ENCODE results near the gene FARP2. TPM values are rescaled to one million over a fixed set of nuclear protein-coding genes. Genes with fewer than 3 reads are reported as not detected.
"Not testable (repeated sequence)": the region's sequence is repeated elsewhere in the genome, so short reads cannot be mapped to it uniquely, and the experiment has no call there.

Gene FARP2
- total RNA-seq, 1 donor from 2014 or later = 65.0 TPM

DNA sequence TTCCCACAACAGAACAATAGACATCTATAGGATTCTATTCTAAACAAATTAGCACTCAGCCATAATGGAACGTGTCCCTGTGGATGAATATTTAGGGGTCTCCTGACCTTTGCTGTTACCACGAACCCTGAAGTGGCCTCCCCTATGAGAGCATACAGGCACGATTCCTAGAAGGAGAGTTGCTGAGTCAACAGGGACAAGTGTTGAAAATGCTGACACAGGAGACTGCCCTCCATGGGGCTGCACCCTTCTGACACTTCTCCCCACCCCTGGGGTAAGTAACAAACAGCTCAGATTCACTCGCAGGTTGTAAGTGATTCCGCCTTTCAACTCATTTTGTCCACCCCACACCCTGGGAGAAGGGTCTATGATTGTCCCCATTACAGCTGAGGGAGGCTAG is 166.4 kb downstream of the FARP2 start:
- Histone ChIP-seq H3K4me1 (ENCODE audit: insufficient read depth, low read length) (no peaks in the 10 kb centered on the region), H4K20me1 (ENCODE audit: insufficient read depth, low read length) (no peaks in the 10 kb centered on the region), H3K27me3 (ENCODE audit: insufficient read depth, low read length) (no peaks in the 10 kb centered on the region), H3K9me3 (ENCODE audit: insufficient read depth, low read depth, low read length) (no peaks in the 10 kb centered on the region), H3K79me2 (ENCODE audit: insufficient read depth, low read length) (no peaks in the 10 kb centered on the region), H3K4me3 (ENCODE audit: insufficient read depth, low read depth, low read length) (no peak overlapping the region), H2AFZ (ENCODE audit: low read depth, low read length) (no peak overlapping the region), H3K27ac (ENCODE audit: low read depth, low read length) (no peak overlapping the region), H3K9ac (ENCODE audit: low read length) (no peak overlapping the region), H3K36me3 (ENCODE audit: insufficient read depth, low read length) (no peaks in the 10 kb centered on the region), H3K4me2 (ENCODE audit: low read length) (no peak overlapping the region)
- Mint-ChIP-seq H3K4me3 (ENCODE audit: unreplicated experiment) (no peak overlapping the region), H3K9me3 (ENCODE audit: unreplicated experiment) (peaks cover 9% of the 10 kb centered on the region), H3K27ac (ENCODE audit: unreplicated experiment) (no peak overlapping the region), H3K36me3 (ENCODE audit: low read depth, unreplicated experiment) (peaks cover 2% of the 10 kb centered on the region), H3K4me1 (ENCODE audit: low read depth, unreplicated experiment) (no peaks in the 10 kb centered on the region), H3K27me3 (ENCODE audit: low read depth, unreplicated experiment) (no peaks in the 10 kb centered on the region)
- no peak for DNase-seq (ENCODE audit: low read depth)
- TF ChIP-seq, protein P1, sequence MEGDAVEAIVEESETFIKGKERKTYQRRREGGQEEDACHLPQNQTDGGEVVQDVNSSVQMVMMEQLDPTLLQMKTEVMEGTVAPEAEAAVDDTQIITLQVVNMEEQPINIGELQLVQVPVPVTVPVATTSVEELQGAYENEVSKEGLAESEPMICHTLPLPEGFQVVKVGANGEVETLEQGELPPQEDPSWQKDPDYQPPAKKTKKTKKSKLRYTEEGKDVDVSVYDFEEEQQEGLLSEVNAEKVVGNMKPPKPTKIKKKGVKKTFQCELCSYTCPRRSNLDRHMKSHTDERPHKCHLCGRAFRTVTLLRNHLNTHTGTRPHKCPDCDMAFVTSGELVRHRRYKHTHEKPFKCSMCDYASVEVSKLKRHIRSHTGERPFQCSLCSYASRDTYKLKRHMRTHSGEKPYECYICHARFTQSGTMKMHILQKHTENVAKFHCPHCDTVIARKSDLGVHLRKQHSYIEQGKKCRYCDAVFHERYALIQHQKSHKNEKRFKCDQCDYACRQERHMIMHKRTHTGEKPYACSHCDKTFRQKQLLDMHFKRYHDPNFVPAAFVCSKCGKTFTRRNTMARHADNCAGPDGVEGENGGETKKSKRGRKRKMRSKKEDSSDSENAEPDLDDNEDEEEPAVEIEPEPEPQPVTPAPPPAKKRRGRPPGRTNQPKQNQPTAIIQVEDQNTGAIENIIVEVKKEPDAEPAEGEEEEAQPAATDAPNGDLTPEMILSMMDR (IDR thresholded peaks at IDR 0.05; ENCODE audit: insufficient read depth, low read depth, low read length) = no peak
- no peak for TF ChIP-seq EZH2 (IDR thresholded peaks at IDR 0.05; ENCODE audit: insufficient read depth, low read length)
- no peak for FAIRE-seq

DNA sequence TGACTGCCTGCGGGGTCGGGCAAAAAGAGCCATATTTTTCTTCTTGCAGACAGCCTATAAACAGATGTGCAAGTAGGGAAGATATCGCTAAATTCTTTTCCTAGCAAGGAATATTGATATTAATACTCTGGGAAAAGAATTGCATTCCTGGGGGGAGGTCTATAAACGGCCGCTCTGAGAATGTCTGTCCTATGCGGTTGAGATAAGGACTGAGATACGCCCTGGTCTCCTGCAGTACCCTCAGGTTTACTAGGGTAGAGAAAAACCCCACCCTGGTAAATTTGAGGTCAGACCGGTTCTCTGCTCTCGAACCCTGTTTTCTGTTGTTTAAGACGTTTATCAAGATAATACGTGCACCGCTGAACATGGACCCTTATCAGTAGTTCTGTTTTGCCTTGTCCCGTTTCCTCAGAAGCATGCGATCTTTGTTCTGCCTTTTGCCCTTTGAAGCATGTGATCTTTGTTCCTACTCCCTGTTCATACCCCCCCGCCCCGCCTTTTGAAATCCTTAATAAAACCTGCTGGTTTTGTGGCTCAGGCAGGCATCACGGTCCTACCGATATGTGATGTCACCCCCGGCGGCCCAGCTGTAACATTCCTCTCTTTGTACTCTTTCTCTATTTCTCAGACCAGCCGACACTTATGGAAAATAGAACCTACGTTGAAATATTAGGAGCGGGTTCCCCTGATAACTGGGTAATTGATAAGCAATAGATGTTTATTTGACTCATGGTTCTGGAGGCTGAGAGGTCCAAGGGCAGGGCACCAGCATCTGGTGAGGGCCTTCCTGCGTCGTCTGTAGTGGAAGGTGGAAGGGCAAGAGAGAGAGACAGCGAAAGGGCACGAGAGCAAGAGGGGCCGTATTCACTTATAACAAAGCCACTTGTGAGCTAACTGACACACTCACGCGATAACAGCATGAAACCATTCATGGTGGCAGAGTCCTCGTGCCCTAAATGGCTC is 170.0 kb downstream of the FARP2 start:
- not testable (repeated sequence) for H3K27ac ChIP-seq (ENCODE audit: low read depth, low read length); H3K27me3 ChIP-seq (ENCODE audit: insufficient read depth, low read length); H3K4me1 ChIP-seq (ENCODE audit: insufficient read depth, low read length); H3K27me3 Mint-ChIP-seq (ENCODE audit: low read depth, unreplicated experiment); H2AFZ ChIP-seq (ENCODE audit: low read depth, low read length); H3K4me3 Mint-ChIP-seq (ENCODE audit: unreplicated experiment); H3K9me3 Mint-ChIP-seq (ENCODE audit: unreplicated experiment); H4K20me1 ChIP-seq (ENCODE audit: insufficient read depth, low read length); H3K4me3 ChIP-seq (ENCODE audit: insufficient read depth, low read depth, low read length); DNase-seq (ENCODE audit: low read depth); H3K9me3 ChIP-seq (ENCODE audit: insufficient read depth, low read depth, low read length); H3K4me2 ChIP-seq (ENCODE audit: low read length); H3K9ac ChIP-seq (ENCODE audit: low read length); FAIRE-seq; H3K36me3 Mint-ChIP-seq (ENCODE audit: low read depth, unreplicated experiment); H3K4me1 Mint-ChIP-seq (ENCODE audit: low read depth, unreplicated experiment); H3K27ac Mint-ChIP-seq (ENCODE audit: unreplicated experiment); H3K36me3 ChIP-seq (ENCODE audit: insufficient read depth, low read length); H3K79me2 ChIP-seq (ENCODE audit: insufficient read depth, low read length)

DNA sequence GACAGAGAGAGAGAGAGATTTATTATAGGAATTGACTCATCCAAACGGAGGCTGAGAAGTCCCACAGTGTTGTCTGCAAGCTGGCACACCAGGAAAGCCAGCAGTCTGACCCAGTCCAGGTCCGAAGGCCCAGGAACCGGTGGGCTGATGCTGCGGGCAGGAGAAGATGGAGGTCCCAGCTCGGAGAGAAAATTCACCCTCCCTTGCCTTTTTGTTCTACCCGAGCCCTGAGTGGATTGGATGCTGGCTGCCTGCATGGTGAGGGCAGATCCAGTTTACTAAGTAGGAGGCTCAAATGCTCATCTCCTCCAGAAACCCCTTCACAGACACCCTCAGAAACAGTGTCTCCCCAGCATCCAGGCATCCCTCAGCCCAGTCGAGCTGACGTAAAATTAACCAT is 174.5 kb downstream of the FARP2 start:
- TF ChIP-seq EZH2 (IDR thresholded peaks at IDR 0.05; ENCODE audit: insufficient read depth, low read length) = no peak
- TF ChIP-seq, protein P1 (IDR thresholded peaks at IDR 0.05; ENCODE audit: insufficient read depth, low read depth, low read length) = no peak
- no peak overlapping the region for H3K27ac Mint-ChIP-seq (ENCODE audit: unreplicated experiment)
- Histone ChIP-seq H3K27me3 (ENCODE audit: insufficient read depth, low read length) (peaks cover 3% of the 10 kb centered on the region), H3K36me3 (ENCODE audit: insufficient read depth, low read length) (no peaks in the 10 kb centered on the region), H3K79me2 (ENCODE audit: insufficient read depth, low read length) (no peaks in the 10 kb centered on the region), H4K20me1 (ENCODE audit: insufficient read depth, low read length) (no peaks in the 10 kb centered on the region), H3K9me3 (ENCODE audit: insufficient read depth, low read depth, low read length) (no peaks in the 10 kb centered on the region), H2AFZ (ENCODE audit: low read depth, low read length) (no peak overlapping the region), H3K4me2 (ENCODE audit: low read length) (no peak overlapping the region), H3K27ac (ENCODE audit: low read depth, low read length) (no peak overlapping the region), H3K4me3 (ENCODE audit: insufficient read depth, low read depth, low read length) (no peak overlapping the region), H3K4me1 (ENCODE audit: insufficient read depth, low read length) (no peaks in the 10 kb centered on the region), H3K9ac (ENCODE audit: low read length) (no peak overlapping the region)
- peaks cover 3% of the 10 kb centered on the region for H3K36me3 Mint-ChIP-seq (ENCODE audit: low read depth, unreplicated experiment)
- FAIRE-seq (no peak), DNase-seq (ENCODE audit: low read depth) (no peak)
- peaks cover 31% of the 10 kb centered on the region for H3K27me3 Mint-ChIP-seq (ENCODE audit: low read depth, unreplicated experiment)
- no peak overlapping the region for H3K4me3 Mint-ChIP-seq (ENCODE audit: unreplicated experiment)
- H3K4me1 Mint-ChIP-seq (ENCODE audit: low read depth, unreplicated experiment) = no peaks in the 10 kb centered on the region
- peaks cover 9% of the 10 kb centered on the region for H3K9me3 Mint-ChIP-seq (ENCODE audit: unreplicated experiment)

Data from astrocyte (in vitro differentiated cells and primary cell).